GM12874 (cell line): ENCODE measurements around the gene TSPAN9.

Source experiments
- TF ChIP-seq, protein P1 (sequence below): IDR thresholded peaks from 2 replicates; pipeline ENCODE4 v1.5.1; 2011; ENCODE audit warnings: low read depth, mild to moderate bottlenecking, control low read depth, low read length, moderate library complexity; ENCODE audit not compliant: insufficient read depth

TSPAN9 gene

DNA sequence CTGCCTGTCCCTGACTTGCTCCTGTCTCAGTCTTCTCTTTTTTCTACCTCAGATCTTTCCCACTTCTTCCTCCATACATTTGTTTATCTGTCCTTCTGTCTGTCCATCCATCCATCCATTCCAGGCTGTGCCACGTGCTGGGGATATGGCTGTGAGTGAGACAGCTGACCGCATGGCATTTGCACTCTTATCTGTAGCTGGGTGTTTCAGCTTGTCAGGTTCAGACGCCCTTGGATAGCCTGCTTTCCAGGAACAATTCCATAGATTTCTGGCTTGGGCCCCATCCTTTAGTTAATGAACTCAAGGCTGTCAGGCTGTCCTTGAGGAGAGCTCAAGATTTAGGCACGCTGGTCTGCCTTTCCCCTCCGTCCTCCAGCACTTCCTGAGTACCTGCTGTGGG, 116.6 kb downstream of the TSPAN9 start:
- TF ChIP-seq, protein P1, sequence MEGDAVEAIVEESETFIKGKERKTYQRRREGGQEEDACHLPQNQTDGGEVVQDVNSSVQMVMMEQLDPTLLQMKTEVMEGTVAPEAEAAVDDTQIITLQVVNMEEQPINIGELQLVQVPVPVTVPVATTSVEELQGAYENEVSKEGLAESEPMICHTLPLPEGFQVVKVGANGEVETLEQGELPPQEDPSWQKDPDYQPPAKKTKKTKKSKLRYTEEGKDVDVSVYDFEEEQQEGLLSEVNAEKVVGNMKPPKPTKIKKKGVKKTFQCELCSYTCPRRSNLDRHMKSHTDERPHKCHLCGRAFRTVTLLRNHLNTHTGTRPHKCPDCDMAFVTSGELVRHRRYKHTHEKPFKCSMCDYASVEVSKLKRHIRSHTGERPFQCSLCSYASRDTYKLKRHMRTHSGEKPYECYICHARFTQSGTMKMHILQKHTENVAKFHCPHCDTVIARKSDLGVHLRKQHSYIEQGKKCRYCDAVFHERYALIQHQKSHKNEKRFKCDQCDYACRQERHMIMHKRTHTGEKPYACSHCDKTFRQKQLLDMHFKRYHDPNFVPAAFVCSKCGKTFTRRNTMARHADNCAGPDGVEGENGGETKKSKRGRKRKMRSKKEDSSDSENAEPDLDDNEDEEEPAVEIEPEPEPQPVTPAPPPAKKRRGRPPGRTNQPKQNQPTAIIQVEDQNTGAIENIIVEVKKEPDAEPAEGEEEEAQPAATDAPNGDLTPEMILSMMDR = no peak

GRCh38 chr12:3195337-3195736, 118.2 kb downstream of the TSPAN9 start:
- TF ChIP-seq, protein P1 = no peak

DNA sequence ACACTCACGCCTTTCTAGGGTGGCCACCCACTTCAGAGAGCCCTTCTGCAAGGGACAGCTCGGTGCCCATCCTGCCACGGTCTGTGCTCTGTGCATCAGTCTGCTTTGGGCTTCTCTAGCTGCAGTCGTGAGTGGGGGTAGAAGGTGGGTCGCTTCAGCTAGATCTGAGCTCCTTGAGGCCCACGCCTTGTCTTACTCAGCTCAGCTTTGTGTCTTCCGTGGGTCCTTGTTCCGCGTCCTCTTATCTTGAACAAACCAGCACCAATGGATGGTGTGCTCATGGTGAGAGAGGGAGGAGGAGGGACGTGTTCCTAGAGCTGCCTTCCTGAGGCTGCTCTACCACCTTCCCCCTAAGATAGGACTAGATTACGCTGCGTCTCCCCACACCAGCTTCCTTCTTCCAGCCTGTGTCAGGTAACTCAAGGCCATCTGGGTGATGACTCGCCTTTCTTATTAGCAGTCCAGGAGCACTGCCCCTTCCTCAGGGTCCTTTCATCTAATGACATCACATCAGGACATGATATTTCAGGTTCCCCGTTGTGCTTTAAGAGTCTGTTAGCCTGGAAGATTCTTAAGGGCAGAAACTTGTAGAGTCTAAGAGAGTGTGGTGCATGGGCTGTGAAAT, 118.8 kb downstream of the TSPAN9 start:
- TF ChIP-seq, protein P1 = no peak

- TF ChIP-seq, protein P1 = no peak
Observed at GRCh38 chr12:3196488-3196887, 119.3 kb downstream of the TSPAN9 start.

DNA sequence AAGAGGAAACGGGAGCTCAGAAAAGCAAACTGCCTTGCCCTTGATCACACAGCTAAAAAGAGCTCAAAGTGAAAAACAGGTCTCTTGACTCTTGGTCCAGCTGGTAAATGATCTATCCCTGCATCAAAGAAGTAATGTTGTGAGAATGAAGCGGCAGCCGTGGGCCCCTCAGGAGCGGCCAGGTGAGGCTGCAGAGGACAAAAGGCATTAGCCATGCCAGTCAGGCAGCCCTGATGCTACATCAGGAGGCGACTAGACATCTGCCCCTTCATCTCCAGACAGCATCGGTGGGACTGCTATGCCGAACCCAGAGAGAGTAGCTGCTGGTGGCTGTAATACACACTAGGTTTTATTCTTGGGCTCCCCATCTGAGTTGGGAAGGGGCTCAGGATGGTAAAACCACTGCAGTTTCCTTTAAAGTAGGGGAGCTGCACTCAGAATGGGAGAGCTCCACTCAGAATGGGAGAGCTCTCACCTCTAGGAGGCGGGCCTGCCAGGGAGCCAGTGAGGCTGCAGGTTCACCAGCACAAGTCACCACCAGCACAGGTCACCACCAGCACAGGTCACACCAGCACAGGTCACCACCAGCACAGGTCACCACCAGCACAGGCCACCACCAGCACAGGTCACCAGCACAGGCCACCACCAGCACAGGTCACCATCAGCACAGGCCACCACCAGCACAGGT, 120.1 kb downstream of the TSPAN9 start:
- TF ChIP-seq, protein P1 = no peak

DNA sequence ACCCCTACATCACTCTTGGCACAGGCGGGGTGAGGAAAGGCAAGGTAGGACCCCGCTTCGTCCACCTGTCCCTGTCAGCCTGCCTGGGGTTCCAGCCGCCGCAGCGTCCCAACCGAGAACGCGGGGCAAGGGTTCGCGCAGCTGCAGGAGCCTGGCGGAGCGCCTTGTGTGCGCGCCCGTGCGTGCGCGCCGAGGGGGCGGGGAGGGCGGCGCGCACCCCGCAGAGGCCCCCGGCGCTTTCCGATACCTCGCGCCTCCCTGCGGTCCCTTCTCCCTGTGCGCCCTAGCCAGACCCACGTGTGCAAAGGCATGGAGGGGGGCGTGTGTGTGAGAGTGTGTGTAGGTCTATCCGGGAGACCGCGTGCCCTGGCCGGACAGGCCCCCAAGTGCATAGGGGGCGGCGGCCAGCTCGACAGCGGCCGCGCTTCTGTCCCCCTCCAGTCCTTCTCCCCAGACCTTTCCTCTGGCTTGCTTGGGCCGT, 122.4 kb downstream of the TSPAN9 start:
- TF ChIP-seq, protein P1 = no peak

DNA sequence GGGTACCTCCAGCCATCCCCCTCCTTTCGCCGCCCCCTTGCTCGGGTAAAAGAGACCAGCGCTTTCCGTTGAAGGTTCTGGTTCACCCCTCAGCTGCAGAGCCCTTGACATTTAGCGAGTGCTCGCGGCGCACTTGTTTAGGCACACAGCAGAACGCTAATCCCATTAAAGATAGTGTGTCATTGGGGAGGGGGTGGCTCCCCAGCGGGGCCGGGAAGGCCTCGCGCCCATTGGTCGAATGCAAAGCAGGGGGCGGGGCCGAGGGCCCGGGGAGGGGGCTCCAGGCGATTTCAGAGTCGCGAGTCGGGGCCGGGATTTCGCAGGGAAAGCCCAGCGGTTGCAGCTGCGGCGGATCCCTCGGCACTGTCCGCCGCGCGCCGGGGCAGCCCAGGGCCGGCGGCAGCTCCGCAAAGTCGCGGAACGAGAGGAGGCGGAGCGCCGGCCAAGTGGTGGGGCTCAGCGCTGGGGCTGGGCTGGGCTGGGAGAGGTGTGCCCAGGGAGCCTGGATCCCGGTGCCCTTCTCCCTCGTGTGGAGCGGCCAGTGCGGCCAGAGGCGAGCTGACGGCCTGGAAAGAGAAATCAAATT, 122.9 kb downstream of the TSPAN9 start:
- TF ChIP-seq, protein P1 = no peak
